Endothelial cell of umbilical vein (primary cell): ENCODE measurements around the gene PTPN22. TPM values are rescaled to one million over a fixed set of nuclear protein-coding genes. Genes with fewer than 3 reads are reported as not detected.

ENCODE experiments used
- BruUV-seq: library from RNA; stranded (reverse); fragments of 400-500 nt; replicated peaks from 2 replicates; lab custom pipeline; 2021; lab: Mats Ljungman, UMichigan
- CTCF ChIA-PET: fragments of 300-600, 350-600 bp; sonication (Branson Sonifier 250); formaldehyde crosslinking; loops from one replicate; lab custom pipeline; 2021; ENCODE audit warnings: antibody characterized with exemption, inconsistent platforms; lab: Charles Lee
- POLR2A ChIA-PET: fragments of 300-600, 350-600 bp; sonication (Branson Sonifier 250); formaldehyde crosslinking; loops from one replicate; lab custom pipeline; 2021; ENCODE audit warnings: antibody characterized with exemption, inconsistent platforms; lab: Charles Lee
- DNase-seq: peaks from one replicate; pipeline ENCODE4 v3.0.0-alpha.2; 2011; ENCODE audit warnings: low read depth, low spot score
- FAIRE-seq: peaks from 2 replicates; lab custom pipeline; 2011; peaks lifted over from hg19 to GRCh38; lab: Jason Lieb, UNC
- H2AFZ ChIP-seq: 2 replicates; pipeline ENCODE4 v1.6.0; 2012; ENCODE audit warnings: low read depth, low read length, control low read depth, inconsistent platforms
- H3K27ac ChIP-seq: 2 replicates; pipeline ENCODE4 v1.5.1; 2011; ENCODE audit warnings: low read depth, mild to moderate bottlenecking, control low read depth, low read length, moderate library complexity; ENCODE audit not compliant: insufficient read depth
- H3K27me3 ChIP-seq, 2 experiments: 2 replicates each; pipeline versions ENCODE4 v1.6.0 to v1.6.1; 2011; ENCODE audit warnings: low read length in 2 of 2, mixed read lengths in 1 of 2; ENCODE audit not compliant: control insufficient read depth in 2 of 2, insufficient read depth in 2 of 2
- H3K36me3 ChIP-seq, 2 experiments: 2 replicates in 1 of 2; 3 replicates in 1 of 2; pipeline ENCODE4 v1.5.1; 2011; ENCODE audit warnings: low read length in 2 of 2, mild to moderate bottlenecking in 1 of 2, moderate library complexity in 1 of 2; ENCODE audit not compliant: control insufficient read depth in 2 of 2, insufficient read depth in 2 of 2; ENCODE audit errors: extremely low read depth in 1 of 2
- H3K4me1 ChIP-seq: 3 replicates; pipeline ENCODE4 v1.5.1; 2011; ENCODE audit warnings: mild to moderate bottlenecking, low read length; ENCODE audit not compliant: control insufficient read depth, insufficient read depth; ENCODE audit errors: extremely low read depth
- H3K4me2 ChIP-seq: 2 replicates; pipeline ENCODE4 v1.6.1; 2011; ENCODE audit warnings: low read length, control low read depth, mixed read lengths; ENCODE audit not compliant: insufficient read depth
- H3K4me3 ChIP-seq, 3 experiments: fragments of 200-600 bp in 1 of 3; sonication (generic), shearing (Covaris generic) in 1 of 3; replicated peaks in 1 of 3; 2 replicates each; pipeline ENCODE4 v1.5.1; 2011 to 2016; ENCODE audit warnings: control low read depth in 3 of 3, low read length in 3 of 3, mild to moderate bottlenecking in 2 of 3, inconsistent platforms in 1 of 3, low read depth in 1 of 3, moderate library complexity in 1 of 3; ENCODE audit not compliant: insufficient read depth in 1 of 3
- H3K79me2 ChIP-seq: 2 replicates; pipeline ENCODE4 v1.6.0; 2012; ENCODE audit warnings: low read length, inconsistent platforms; ENCODE audit not compliant: control insufficient read depth, insufficient read depth
- H3K9ac ChIP-seq: replicated peaks from 2 replicates; pipeline ENCODE3; 2011; ENCODE audit warnings: low read length, control low read depth; ENCODE audit not compliant: insufficient read depth; ENCODE audit errors: extremely low read depth
- H3K9me1 ChIP-seq: replicated peaks from 3 replicates; pipeline ENCODE4 v1.6.0; 2011; ENCODE audit warnings: mild to moderate bottlenecking, low read length; ENCODE audit not compliant: control insufficient read depth, insufficient read depth; ENCODE audit errors: extremely low read depth
- H3K9me3 ChIP-seq: replicated peaks from 2 replicates; pipeline ENCODE4 v1.5.1; 2012; ENCODE audit warnings: low read length, inconsistent platforms; ENCODE audit not compliant: control insufficient read depth, insufficient read depth
- H4K20me1 ChIP-seq: replicated peaks from 2 replicates; pipeline ENCODE3; 2011; ENCODE audit warnings: mild to moderate bottlenecking, low read length; ENCODE audit not compliant: control insufficient read depth, insufficient read depth; ENCODE audit errors: extremely low read depth
- CTCF ChIP-seq, 2 donors: IDR thresholded peaks; 1 replicate in 1 of 2; 2 replicates in 1 of 2; pipeline ENCODE4 v1.5.1; 2011; ENCODE audit warnings: low read length in 2 of 2, mild to moderate bottlenecking in 2 of 2, moderate library complexity in 2 of 2, control low read depth in 1 of 2, inconsistent platforms in 1 of 2, low read depth in 1 of 2; ENCODE audit not compliant: insufficient read depth in 1 of 2; ENCODE audit errors: extremely low read depth in 1 of 2
- EZH2 ChIP-seq: IDR thresholded peaks from 2 replicates; pipeline ENCODE4 v1.6.1; 2012; ENCODE audit warnings: borderline replicate concordance, low read depth, mild to moderate bottlenecking, moderate library complexity, low read length, inconsistent platforms; ENCODE audit not compliant: severe bottlenecking
- FOS ChIP-seq: IDR thresholded peaks from 2 replicates; pipeline ENCODE4 v1.6.1; 2011; ENCODE audit warnings: mild to moderate bottlenecking, low read length, moderate library complexity, borderline replicate concordance; ENCODE audit not compliant: insufficient read depth
- GATA2 ChIP-seq: IDR thresholded peaks from 2 replicates; pipeline ENCODE4 v1.7.0; 2011; ENCODE audit warnings: low read depth, mild to moderate bottlenecking, moderate library complexity, mixed read lengths, low read length; ENCODE audit not compliant: insufficient read length, insufficient read depth
- JUN ChIP-seq: IDR thresholded peaks from 2 replicates; pipeline ENCODE4 v1.6.1; 2011; ENCODE audit warnings: borderline replicate concordance, low read depth; ENCODE audit not compliant: insufficient read length, insufficient read depth
- MAX ChIP-seq: IDR thresholded peaks from 2 replicates; pipeline ENCODE4 v1.6.1; 2011; ENCODE audit not compliant: insufficient read depth, insufficient read length
- MYC ChIP-seq: IDR thresholded peaks from one replicate; pipeline ENCODE4 v1.6.1; 2011; ENCODE audit warnings: mild to moderate bottlenecking, low read depth, low read length
- POLR2A ChIP-seq: IDR thresholded peaks from 2 replicates; pipeline ENCODE4 v1.6.1; 2012; ENCODE audit warnings: low read depth, mild to moderate bottlenecking, control low read depth, low read length
- POLR2AphosphoS5 ChIP-seq: IDR thresholded peaks from 2 replicates; pipeline ENCODE4 v1.6.1; 2012; ENCODE audit warnings: low read depth, mild to moderate bottlenecking, control low read depth, low read length, moderate library complexity; ENCODE audit not compliant: insufficient read depth
- dilution Hi-C: fragments of 300-500 bp; cut with MboI; formaldehyde crosslinking; loops from one replicate; pipeline ENCODE4 v1.15.0; 2019; ENCODE audit warnings: low sequenced_read_pairs; ENCODE audit not compliant: extremely low pct_ligation_motif_present
- intact Hi-C: fragments of 100-400 bp; cut with micrococcal nuclease; formaldehyde crosslinking; loops from one replicate; pipeline ENCODE4 v1.10.0; 2022
- polyA plus RNA-seq, 4 experiments: library from polyadenylated mRNA; depleted of rRNA in 3 of 4; stranded (reverse) in 3 of 4; unstranded in 1 of 4; fragments of >200 nt; gene quantifications; 2 replicates each; pipeline versions ENCODE4 v1.2.1 to v1.2.3, GENCODE V29; 2011 to 2012; ENCODE audit warnings: missing spikeins in 1 of 4
- total RNA-seq: library from RNA; stranded (reverse); gene quantifications from 2 replicates; pipeline ENCODE4 v1.2.3, GENCODE V29; 2021

Gene PTPN22
- total and polyA plus RNA-seq, 2 donors (not counting 3 experiments of a cell fraction or from before 2014, with no cell fraction given), result not detected

GRCh38 chr1:113812661-113813135 lies 58.8 kb downstream of the PTPN22 start:
- intact Hi-C loops, result loop anchor here (1.0 to 5.0 kb wide), 7 partner anchors 53 to 1095 kb away; partner anchors contain the start of genes DCLRE1B, HIPK1, MAGI3 and PHTF1

More at GRCh38 chr1:113812661-113813135, 58.8 kb downstream of the PTPN22 start:
- H2AFZ ChIP-seq, result peak overlapping the region; percentile 14
- ChIA-PET POLR2A (interaction anchor here (1.0 to 2.0 kb wide), 3 partner anchors 53 to 118 kb away, joined by 3 to 7 read pairs (median 5); partner anchors contain the start of genes AP4B1 and DCLRE1B), CTCF (interaction anchor here (0.6 to 1.4 kb wide), 4 partner anchors 20 to 740 kb away, joined by 3 to 6 read pairs (median 4); partner anchors contain the start of genes HIPK1 and LRIG2)
- no peaks in the 10 kb centered on the region for H3K36me3 ChIP-seq
- H3K9ac ChIP-seq, result peak overlapping the region; percentile 85
- no peaks in the 10 kb centered on the region for H3K9me3 ChIP-seq
- peak overlapping the region; percentile 92 for H3K4me2 ChIP-seq
- DNase-seq (no peak), FAIRE-seq (no peak)
- peak overlapping the region; percentile 81 for H3K27ac ChIP-seq
- H4K20me1 ChIP-seq, result no peaks in the 10 kb centered on the region
- peak overlapping the region; percentile 33 to 72 (median 36) for H3K4me3 ChIP-seq
- TSS peak; percentile 98 for BruUV-seq
- dilution Hi-C loops, result no loop called here
- H3K27me3 ChIP-seq, result no peaks in the 10 kb centered on the region
- TF ChIP-seq GATA2 (no peak), MYC (no peak), JUN (no peak), MAX (no peak), POLR2AphosphoS5 (no peak), CTCF (IDR thresholded peaks at IDR 0.05; ENCODE audit: extremely low read depth in 1 of 2, insufficient read depth in 1 of 2, low read depth in 1 of 2, low read length in 2 of 2) (no peak), EZH2 (no peak), FOS (no peak), POLR2A (no peak)
- H3K9me1 ChIP-seq, result no peaks in the 10 kb centered on the region
- H3K4me1 ChIP-seq, result peaks cover 26% of the 10 kb centered on the region
- peaks cover 40% of the 10 kb centered on the region for H3K79me2 ChIP-seq
